RWPE2 (cell line): ENCODE results near the gene GUCA2B.

Source experiments
- ATAC-seq: fragments of 200-7000 bp; cut with Tn5 transposase; 3 replicates; pipeline ENCODE4 v1.9.1; 2021; ENCODE audit warnings: low read depth
- DNase-seq: peaks from one replicate; pipeline ENCODE4 v3.0.0-alpha.2; 2020; ENCODE audit warnings: low spot score
- H3K27ac ChIP-seq: fragments of 450-650 bp; 2 replicates; pipeline ENCODE4 v1.5.1; 2017; ENCODE audit warnings: mild to moderate bottlenecking; ENCODE audit not compliant: poor library complexity, severe bottlenecking
- H3K27me3 ChIP-seq: fragments of 250-450 bp; sonication (Bioruptor Pico); 2 replicates; pipeline ENCODE4 v1.5.1; 2021; ENCODE audit warnings: mild to moderate bottlenecking, moderate library complexity; ENCODE audit not compliant: insufficient read depth, poor library complexity, severe bottlenecking
- H3K36me3 ChIP-seq: fragments of 250-450 bp; sonication (Bioruptor Pico); 2 replicates; pipeline ENCODE4 v1.5.1; 2020; ENCODE audit warnings: low read depth, mild to moderate bottlenecking, moderate library complexity
- H3K4me1 ChIP-seq: fragments of 250-450 bp; sonication (Bioruptor Pico); 2 replicates; pipeline ENCODE4 v1.5.1; 2021; ENCODE audit warnings: mild to moderate bottlenecking, moderate library complexity; ENCODE audit not compliant: insufficient read depth, poor library complexity, severe bottlenecking
- H3K4me3 ChIP-seq: fragments of 250-450 bp; sonication (Bioruptor Pico); 2 replicates; pipeline ENCODE4 v1.5.1; 2021; ENCODE audit warnings: mild to moderate bottlenecking, moderate library complexity; ENCODE audit not compliant: severe bottlenecking
- H3K9me3 ChIP-seq: fragments of 250-450 bp; sonication (Bioruptor Pico); 2 replicates; pipeline ENCODE4 v1.5.1; 2021; ENCODE audit warnings: mild to moderate bottlenecking, moderate library complexity; ENCODE audit not compliant: severe bottlenecking
- TF ChIP-seq, protein P1 (sequence below): fragments of 450-650 bp; IDR thresholded peaks from one replicate; pipeline ENCODE4 v1.5.1; 2017; ENCODE audit warnings: mild to moderate bottlenecking, moderate library complexity; ENCODE audit not compliant: poor library complexity, severe bottlenecking

The GUCA2B gene

GRCh38 chr1:42148166-42148565 lies 5.0 kb upstream of the GUCA2B start:
- DNase-seq (no peak), ATAC-seq (no peak)
- Histone ChIP-seq H3K4me3 (no peak overlapping the region), H3K27me3 (no peaks in the 10 kb centered on the region), H3K9me3 (no peaks in the 10 kb centered on the region), H3K36me3 (no peaks in the 10 kb centered on the region), H3K27ac (no peak overlapping the region), H3K4me1 (no peaks in the 10 kb centered on the region)
- TF ChIP-seq, protein P1, sequence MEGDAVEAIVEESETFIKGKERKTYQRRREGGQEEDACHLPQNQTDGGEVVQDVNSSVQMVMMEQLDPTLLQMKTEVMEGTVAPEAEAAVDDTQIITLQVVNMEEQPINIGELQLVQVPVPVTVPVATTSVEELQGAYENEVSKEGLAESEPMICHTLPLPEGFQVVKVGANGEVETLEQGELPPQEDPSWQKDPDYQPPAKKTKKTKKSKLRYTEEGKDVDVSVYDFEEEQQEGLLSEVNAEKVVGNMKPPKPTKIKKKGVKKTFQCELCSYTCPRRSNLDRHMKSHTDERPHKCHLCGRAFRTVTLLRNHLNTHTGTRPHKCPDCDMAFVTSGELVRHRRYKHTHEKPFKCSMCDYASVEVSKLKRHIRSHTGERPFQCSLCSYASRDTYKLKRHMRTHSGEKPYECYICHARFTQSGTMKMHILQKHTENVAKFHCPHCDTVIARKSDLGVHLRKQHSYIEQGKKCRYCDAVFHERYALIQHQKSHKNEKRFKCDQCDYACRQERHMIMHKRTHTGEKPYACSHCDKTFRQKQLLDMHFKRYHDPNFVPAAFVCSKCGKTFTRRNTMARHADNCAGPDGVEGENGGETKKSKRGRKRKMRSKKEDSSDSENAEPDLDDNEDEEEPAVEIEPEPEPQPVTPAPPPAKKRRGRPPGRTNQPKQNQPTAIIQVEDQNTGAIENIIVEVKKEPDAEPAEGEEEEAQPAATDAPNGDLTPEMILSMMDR, result no peak

DNA sequence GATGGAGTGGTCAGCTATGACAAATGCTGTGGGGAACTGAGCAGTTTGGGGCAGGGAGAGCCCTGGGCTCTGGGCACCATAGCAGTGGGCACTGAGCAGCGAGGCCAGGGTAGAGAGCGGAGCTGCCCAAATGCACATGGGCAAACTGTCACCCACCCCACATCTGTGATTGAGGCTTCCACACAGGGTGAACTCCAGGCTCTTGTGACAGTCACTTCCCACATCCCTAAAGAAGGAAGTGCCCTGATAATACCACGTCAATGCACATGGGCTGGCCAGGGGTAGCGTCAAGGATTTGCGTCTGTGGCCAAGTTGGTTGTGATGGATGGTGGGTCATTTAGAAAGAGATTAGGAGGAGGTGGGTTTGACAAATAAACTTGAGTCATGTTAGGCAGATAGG lies 2.6 kb upstream of the GUCA2B start:
- H3K27ac ChIP-seq, result no peak overlapping the region
- no peaks in the 10 kb centered on the region for H3K4me1 ChIP-seq
- ATAC-seq, result no peak
- H3K4me3 ChIP-seq, result no peak overlapping the region
- no peaks in the 10 kb centered on the region for H3K9me3 ChIP-seq
- DNase-seq, result no peak
- no peaks in the 10 kb centered on the region for H3K27me3 ChIP-seq
- no peaks in the 10 kb centered on the region for H3K36me3 ChIP-seq
- TF ChIP-seq, protein P1, result no peak

GRCh38 chr1:42152119-42152518 lies 1.1 kb upstream of the GUCA2B start:
- no peak overlapping the region for H3K27ac ChIP-seq
- no peak for DNase-seq
- no peaks in the 10 kb centered on the region for H3K27me3 ChIP-seq
- H3K4me1 ChIP-seq, result no peaks in the 10 kb centered on the region
- no peaks in the 10 kb centered on the region for H3K36me3 ChIP-seq
- no peaks in the 10 kb centered on the region for H3K9me3 ChIP-seq
- peak; percentile 65 for ATAC-seq
- H3K4me3 ChIP-seq, result no peak overlapping the region
- TF ChIP-seq, protein P1, result no peak

DNA sequence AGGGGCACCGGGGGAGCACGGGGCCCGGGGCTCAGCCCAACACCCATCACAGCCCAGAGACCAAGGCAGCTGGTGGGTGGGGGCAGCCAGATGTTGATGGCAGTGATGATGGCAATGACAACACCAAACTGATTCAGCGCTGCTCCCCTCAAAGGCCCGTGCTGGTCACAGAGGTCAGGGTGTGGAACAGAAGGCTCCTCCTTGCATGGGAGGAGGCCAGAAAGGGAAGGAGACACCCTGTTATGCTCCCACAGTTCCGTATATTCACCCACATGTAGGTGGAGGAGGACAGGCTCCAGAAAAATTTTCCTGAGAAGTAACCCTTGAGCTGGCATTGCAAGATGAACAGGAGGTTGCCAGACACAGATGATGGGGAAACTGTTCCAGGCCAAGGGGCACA lies 414 bp downstream of the GUCA2B start:
- no peak for DNase-seq
- H3K4me1 ChIP-seq, result no peaks in the 10 kb centered on the region
- no peak overlapping the region for H3K4me3 ChIP-seq
- no peak overlapping the region for H3K27ac ChIP-seq
- no peaks in the 10 kb centered on the region for H3K9me3 ChIP-seq
- ATAC-seq, result no peak
- no peaks in the 10 kb centered on the region for H3K27me3 ChIP-seq
- TF ChIP-seq, protein P1, result no peak
- H3K36me3 ChIP-seq, result no peaks in the 10 kb centered on the region

GRCh38 chr1:42154685-42155084 lies 1.5 kb downstream of the GUCA2B start:
- H3K36me3 ChIP-seq, result no peaks in the 10 kb centered on the region
- no peaks in the 10 kb centered on the region for H3K4me1 ChIP-seq
- TF ChIP-seq, protein P1, result no peak
- H3K27ac ChIP-seq, result no peak overlapping the region
- no peak overlapping the region for H3K4me3 ChIP-seq
- DNase-seq (no peak), ATAC-seq (no peak)
- H3K27me3 ChIP-seq, result no peaks in the 10 kb centered on the region
- H3K9me3 ChIP-seq, result no peaks in the 10 kb centered on the region
